HG03354 (cell line): ENCODE data around the gene NKX6-2.
"Not testable (repeated sequence)": the region's sequence is repeated elsewhere in the genome, so short reads cannot be mapped to it uniquely, and the experiment has no call there.

Experiments
- ATAC-seq: cut with Tn5 transposase; IDR thresholded peaks from one replicate; pipeline ENCODE4 v1.9.1; 2021; ENCODE audit warnings: mild to moderate bottlenecking; ENCODE audit not compliant: unreplicated experiment, poor library complexity, severe bottlenecking

The NKX6-2 gene

DNA sequence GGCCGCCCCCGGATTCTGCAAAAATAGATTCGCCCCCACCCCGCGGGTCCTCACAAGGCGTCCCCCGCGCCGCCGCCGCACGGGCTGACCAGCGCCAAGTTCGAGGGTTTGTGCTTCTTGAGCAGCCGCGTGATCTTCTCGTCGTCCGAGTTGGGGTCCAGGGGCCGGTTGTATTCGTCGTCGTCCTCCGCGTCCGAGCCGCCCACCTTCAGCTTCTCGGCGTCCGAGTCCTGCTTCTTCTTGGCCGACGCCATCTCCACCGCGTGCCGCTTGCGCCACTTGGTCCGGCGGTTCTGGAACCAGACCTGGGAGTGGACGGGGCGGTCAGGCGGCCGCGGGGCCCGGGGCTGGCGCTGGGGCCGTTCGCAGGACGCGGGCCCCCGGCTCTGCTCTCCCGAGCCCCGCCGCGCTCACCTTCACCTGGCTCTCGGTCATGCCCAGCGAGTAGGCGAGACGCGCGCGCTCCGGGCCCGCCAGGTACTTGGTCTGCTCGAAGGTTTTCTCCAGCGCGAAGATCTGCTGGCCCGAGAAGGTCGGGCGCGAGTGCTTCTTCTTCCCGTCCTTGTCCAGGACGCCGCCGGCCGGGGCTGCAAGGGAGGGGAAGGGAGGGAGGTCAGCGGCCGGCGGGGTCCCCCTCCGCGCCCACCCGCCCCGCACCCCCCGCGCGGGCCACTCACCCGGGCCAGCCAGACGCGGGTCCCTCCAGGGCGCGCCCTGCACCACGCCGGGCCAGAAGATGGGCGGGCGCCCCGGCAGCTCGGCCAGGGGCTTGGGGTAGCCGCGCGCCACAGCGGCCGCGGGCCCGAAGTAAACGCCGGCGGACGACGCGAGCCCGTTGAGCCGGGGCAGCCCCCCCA, 853 bp downstream of the NKX6-2 start:
- no peak for ATAC-seq

DNA sequence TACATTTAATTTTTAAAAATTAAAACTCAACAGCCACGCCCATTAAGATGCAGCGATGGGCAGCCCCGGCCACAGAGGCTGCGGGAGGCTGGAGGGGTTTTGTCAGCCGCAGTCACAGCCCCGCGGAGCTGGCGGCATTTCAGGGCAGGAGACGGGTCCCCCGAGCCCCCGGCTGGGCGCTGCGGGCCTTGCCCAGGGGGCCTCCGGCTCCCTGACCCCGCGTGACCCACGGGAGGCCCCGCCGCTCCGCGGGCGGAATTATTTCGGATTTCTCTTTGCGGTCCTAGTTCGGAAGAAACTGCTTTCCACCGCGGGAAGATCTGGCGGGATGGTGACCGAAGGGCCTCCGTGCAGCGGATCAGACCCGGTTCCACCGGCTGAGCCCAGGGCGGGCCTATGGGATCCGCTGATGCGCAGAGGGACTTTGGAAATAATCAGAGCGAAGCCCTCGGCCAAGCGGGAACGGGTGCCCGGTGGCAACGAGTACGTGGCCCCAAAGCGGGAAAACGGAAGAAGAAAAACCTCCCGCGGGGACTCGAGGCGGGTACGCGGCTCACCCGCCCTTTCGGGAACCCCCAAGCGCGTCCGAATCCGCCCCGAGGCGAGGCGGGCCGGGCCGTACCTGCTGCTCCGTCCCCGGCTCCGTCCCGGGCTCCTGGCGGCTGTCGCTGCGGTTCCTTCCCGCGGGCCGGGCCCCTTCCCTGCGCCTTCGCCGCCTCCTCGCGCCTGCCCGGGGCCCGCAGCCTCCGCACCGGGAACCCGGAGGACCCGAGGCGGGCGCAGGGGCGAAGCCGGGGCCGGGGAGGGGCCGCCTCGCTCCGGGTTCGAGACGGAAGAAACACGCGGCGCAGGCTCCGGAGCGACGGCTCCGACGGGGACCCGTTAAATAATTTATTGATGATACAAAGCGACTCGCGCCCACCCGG, 1.7 kb downstream of the NKX6-2 start:
- ATAC-seq, result no peak

DNA sequence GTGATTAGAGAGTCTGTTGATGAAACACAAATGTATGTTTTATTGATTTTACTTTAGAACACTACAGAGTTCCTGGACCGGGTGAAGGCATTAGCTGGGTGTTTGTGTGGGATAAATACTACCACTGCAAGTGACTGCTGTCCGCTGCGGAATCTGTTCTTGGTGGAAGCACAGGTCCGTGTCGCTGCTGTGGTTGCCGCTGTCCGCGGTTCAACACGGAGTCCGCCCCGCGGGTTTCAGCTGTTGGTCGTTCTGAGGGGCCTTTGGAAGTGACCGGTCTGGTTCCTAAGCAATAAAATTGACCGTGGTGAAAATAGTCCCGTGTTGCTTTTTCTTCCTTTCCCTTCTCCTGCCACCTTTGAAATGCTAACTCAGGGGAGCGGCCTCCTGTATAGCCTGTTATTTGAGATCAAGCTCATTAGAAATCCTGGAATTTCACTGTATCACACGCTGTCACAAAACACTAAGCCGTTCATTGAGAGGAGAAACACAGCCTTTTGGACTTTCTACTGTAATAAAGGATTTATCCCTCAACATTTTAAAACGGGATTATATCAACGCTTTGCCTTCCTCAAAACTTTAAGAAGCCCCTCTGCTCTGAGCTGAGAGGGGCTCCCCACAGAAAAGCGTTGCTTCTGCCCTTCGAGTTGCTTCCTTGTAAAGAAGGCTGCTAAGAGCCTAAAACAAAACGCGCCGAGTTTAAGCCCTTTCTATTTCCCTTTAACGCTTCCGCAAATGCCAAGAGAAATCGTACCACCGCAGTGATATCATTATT, 2.6 kb downstream of the NKX6-2 start:
- ATAC-seq, result no peak

DNA sequence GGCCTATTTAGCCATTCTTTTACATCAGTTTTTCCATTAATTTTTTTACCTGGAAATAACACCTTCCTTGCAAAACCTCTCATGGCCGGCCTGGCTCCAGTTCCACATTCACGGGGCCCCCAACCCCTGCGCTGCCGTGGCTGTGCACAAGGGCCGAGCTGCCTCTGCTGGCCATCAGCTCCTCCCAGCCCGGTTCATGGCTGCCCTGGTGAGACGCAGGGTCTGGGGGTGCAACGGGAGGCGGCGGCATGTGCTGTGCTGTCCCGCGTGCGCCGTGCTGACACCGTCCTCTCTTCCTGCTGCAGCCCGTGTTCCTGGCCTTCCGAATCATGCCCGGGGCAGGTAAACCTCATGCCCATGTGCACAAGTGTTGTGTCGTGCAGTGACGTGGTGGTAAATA, 4.4 kb downstream of the NKX6-2 start:
- no peak for ATAC-seq

DNA sequence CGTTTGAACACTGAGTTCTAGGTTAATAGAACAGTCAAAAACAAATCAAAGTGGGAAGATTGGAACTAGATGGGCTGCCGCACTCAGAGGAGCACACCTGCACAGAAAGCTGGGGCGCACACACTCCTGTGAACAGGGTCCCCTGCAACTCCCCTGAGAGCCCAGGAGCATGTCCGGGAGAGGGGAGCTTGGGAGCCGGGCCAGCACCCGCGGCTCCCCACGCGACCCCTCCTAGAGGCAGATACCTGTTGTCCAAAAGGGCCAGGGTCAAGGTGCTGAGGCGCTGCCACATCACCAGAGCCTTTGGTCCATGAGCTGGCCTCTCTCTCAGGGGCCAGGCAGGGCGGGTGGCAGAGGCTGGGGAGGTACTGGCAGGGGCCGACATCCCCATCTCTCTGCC, 5.6 kb downstream of the NKX6-2 start:
- ATAC-seq, result no peak

DNA sequence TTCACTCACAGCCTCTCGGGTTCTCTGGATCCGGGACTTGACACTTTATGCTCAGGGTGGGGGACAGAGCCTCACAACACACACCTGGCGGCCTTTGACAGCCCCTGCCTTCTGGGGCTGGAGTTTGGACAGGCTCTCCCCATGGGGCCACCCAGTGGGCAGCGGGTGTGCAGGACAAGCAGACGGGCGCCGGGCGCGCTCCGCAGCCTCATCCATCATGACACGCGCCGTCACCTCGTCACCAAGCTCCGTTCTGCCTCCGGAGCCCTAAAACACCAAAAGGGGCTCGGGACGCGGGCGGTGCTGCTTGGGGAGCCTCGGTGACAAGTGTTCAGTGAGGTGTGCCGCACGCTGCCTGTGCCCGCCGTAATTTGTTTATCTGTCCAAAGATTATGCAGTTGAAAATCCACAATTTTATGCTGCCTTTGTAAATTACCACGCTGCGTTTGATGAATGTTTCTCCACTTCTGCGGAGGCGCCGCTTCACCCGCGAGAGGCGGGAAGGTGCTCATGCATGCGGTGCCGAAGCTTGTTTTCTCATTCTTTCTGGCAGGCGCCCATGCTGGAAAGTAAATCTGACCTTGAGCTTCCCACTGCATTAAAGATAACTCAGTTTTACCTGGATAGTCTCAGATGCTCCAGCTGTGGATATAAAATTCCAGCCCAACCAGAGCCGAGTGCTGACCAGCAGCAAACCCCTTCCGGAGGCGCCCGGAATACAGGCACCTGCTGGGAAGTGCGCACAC, 6.2 kb downstream of the NKX6-2 start:
- no peak for ATAC-seq

DNA sequence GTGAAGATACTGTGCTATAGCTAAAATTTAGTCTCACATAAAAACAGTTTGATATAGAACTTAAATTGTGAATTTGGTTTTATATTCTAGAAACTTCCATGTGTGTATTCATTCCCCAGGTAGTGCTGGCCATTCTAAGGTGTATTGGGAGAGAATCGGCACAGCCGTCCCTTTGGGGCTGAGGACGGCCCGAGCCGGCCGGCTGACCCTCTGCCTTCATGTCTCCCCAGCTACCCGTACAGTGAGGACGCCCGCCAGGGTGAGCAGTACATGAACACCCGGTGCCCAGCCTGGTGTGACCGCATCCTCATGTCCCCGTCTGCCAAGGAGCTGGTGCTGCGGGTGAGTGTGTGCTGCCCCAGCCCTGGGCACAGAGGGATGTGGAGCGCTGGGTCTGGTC, 8.5 kb downstream of the NKX6-2 start:
- ATAC-seq, result no peak

DNA sequence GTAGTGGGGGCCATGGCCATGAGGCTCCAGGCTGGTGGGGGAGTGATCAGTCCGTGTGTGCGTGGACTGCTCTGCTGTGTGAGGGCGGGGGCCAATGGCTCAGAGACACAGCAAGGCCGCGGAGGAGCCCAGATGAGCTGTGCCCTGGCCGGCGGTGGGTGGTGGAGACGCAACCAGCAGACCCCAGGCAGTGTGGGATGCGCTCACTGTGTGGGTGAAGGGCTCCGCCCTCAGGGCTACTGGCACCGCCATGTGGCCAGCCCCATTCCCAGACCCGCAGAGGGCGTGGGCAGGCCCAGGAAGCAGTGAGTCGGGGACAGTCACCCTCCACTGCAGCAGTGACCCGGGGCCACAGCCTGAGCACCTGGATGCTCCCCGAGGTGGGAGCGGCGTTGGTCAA, 9.1 kb downstream of the NKX6-2 start:
- no peak for ATAC-seq

DNA sequence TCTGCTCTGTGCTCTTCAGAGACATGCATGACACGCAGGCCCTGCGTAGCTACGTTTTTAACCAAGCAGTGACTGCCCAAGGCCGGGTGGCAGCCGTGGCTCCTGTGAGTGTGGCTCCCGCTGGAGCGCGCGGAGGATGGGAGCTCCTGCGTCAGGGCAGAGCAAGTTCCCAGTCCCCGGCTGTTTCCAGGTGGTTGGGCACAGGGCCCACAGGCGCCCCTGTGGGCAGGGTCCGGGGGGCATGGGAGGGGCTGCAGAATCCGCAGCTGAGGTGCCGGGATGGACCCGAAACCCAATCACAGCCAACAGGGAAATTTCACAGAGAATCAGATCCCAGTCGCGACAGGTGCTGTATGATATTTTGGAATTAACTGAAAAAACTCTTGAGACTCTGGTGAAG, 9.8 kb downstream of the NKX6-2 start:
- ATAC-seq, result no peak

DNA sequence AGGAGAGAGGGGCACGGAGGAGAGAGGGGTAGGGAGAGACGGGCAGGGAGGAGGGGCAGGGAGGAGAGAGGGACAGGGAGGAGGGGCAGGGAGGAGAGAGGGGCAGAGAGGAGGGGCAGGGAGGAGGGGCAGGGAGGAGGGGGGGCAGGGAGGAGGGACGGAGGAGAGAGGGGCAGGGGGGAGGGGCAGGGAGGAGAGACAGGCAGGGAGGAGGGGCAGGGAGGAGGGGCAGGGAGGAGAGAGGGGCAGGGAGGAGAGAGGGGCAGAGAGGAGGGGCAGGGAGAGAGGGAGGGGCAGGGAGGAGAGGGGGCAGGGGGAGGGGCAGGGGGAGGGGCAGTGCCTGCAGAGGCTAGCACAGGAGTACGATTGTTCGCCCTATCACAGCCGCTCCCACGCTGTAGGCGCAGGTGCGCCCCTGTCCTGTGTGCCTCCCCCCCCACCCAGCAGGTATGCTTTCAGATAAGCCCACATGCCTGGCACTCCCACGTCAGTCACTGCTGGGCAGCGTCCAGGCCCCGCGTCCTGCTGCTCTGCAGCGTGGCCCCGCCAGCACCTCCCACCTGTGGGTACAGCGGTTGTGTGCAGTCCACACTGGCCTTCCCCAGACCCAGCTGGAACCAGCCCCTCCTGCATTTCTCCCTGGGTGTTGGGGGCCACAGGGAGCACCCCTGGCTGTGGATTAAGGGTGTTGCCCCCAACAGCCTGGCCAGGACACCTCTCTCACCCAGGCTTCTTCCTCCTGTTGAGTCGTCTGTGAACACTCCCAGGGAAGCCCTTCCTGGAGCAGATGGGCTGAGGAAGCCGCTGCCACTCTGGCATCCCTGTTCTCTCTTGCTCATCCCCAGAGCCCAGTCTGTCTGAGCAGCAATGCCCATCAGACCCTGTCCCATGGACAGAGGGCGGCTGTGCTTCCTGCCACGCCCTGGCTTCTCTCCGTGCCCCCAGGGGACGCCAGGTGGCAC, 10.8 kb downstream of the NKX6-2 start:
- no peak for ATAC-seq

DNA sequence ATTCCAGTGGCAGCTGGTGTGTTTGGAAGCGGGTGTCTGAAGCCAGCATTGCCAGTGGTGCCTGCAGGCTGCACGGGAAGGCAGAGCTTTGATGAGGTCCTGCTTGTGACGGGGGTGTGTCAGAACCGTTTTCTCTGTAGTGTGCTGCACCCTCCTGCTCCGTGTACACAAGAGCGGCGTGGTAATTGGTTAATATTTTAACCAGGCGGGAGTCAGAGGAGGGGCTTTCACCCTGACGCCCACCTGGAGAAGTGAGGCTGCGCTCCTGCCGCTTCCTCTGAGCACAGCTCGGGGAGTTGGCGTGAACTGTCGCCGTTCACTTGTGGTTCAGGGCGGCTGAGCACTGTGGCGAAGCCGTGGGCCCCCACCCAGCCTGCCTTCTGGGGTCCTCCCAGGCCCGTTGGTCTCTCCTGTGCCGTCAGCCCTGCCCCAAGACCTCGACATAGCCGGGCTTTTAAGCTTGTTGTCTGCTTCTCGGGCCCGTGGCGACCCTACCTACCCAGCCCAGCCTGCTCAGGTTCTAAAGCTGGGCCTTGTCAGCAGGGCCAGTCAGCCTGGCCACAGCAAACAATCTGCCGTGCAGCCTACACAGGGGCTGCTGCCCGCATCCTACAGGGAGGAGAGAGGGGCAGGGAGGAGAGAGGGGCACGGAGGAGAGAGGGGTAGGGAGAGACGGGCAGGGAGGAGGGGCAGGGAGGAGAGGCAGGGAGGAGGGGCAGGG, 11.6 kb downstream of the NKX6-2 start:
- ATAC-seq, result no peak

DNA sequence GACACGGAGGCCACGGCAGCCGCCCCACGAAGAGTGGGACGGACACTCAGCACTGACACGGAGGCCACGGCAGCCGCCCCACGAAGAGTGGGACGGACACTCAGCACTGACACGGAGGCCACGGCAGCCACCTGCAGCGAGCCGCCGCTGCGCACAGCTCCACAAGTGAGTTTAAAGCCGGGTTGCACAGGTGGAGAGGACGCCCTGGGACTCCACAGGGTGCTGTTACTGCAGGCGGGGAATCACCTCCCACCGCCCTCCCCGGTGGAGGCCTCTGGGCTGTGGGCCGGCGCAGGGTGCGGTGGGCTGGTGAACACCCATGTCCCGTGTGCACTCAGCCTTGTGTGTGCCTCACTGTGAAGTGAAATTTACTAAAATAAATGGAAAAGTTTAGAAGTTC, 13.1 kb downstream of the NKX6-2 start:
- not testable (repeated sequence) for ATAC-seq

DNA sequence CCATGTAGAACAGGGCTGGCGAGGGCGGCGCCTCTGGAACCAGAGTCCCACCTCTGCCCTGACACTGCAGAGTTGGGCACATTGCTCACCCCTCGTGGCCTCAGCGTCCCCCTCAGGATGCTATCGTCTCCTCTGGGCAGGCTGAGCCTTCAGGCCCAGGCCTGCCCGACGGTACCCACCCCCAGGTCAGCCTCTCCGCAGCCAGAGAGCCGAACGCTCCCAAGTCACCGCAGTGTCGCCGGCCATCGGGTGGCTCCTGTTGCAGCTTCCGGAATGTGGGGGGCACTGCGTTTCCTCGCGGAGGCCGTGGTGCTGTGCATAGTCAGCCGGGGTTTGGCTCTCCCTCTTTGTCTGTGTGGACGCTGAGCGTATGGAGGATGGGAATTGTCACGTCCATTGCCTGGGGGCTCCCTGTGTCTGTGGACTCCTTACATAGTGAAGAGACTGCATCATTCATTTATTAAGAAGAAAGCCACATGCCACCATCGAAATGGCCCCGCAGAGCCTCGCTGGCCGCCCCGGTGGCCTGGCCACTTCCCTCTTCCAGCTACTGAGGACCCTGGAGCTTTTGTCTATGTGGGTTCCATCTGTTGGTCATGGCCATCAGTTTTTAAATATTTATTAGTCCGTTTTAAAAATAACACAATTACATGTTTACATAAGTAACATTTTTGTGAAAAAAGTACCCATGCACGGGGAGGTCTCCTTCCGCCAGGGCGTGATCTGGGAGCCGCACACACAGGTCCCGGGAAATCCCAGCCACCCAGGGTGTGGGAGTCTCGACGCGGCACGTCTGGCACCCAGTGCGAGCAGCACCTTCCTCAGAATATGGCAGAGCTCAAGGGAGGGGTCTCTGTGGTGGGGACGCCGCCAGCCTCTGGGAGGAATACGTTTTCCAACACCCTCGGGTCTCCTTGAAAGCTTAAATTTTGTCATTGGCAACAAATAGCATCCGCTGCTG, 15.6 kb downstream of the NKX6-2 start:
- ATAC-seq, result no peak

DNA sequence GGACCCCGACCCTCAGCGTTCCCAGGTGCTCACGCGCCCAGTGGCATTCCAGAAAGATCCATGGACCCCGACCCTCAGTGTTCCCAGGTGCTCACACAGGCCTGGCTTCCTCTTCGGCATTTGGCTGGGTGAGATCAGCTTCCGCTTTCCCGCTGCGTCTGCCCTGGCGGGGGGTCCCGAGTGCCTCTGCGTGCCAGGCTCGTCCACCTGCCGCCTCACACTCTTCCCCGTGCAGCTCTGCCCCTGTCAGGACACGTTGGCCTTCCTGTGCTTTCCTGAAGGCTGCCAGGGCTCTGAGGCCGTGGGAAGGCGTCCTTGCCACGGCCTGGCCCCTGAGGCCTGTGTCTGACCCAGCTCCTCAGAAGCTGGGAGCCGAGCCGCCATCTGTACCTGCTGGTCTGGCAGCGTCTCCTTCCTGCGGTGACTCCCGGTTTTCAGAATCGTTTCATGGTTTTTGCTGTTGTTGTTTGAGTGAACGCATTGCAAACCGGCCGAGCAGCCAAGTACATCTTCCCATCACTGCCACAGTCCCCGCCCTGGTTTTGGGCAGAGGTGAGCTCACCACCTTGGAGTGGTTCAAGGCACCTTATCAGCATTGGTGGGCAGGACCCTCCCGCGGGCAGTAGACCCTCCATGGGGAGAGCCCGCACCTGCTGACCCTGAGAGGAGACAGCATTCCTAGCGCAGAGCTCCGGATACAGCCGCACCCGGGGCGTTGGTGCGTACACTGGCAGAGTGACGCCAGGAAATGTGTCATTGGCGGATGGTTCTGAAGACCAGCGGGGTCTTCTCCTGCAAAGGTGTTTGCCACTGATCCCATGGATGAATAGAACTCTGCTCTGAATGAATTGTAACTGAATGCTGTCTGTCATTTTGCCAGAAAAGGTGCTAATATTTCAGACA, 17.4 kb downstream of the NKX6-2 start:
- ATAC-seq, result no peak

DNA sequence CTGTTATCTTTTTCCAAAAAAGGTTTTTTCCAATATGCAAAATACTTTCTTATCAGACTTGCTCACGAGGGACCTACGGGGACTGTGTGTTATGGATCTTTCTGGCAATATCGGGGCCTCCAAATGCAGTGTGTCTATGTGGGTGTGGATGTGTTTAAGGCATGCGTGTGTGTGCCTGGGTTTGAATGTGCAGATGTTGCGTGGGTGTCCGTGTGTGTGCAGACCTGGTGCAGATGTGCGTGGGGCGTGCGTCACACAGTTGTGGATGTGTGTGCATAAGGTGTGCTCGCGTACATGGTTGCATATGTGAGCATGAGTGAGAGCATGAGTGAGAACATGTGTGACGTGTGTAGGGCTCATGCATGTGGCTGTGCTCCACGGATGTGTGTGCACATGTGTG, 19.7 kb downstream of the NKX6-2 start:
- ATAC-seq, result no peak

DNA sequence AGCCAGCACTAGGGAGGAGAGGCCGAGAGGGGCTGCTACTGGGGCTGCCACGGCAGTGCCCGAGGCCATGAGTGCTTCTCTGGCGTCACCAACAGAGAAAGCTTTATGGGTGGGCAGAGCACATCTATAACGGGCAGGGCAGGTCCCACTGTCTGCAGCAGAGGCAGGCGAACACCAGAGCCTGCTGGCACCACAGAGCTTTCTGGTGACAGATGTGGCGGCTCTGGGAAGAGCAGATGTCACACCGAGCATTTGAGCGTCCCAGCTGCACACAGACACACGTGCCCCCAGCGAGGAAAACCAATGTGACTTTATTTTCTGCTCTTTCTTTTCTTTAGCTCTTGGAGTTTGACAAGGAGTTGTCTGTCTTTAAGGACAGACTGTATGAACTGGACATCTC, 20.5 kb downstream of the NKX6-2 start:
- no peak for ATAC-seq
